K562 (cell line): Measurements from ENCODE around the gene GTPBP6. TPM values are rescaled to one million over a fixed set of nuclear protein-coding genes. Genes with fewer than 3 reads are reported as not detected.

Experiments
- ATAC-seq: fragments of 200-7000 bp; cut with Tn5 transposase; 3 replicates; pipeline ENCODE4 v1.9.1; 2020; ENCODE audit warnings: moderate library complexity
- BruUV-seq: library from RNA; stranded (reverse); fragments of 400-500 nt; replicated peaks from 2 replicates; lab custom pipeline; 2021; lab: Mats Ljungman, UMichigan
- CTCF ChIA-PET: fragments of 300-600 bp; formaldehyde crosslinking; extraction: SDS; loops from one replicate; lab custom pipeline; 2021; ENCODE audit warnings: low intra/inter-chr PET ratio; lab: Yijun Ruan, JAX
- POLR2A ChIA-PET: fragments of 300-600, 350-650 bp; sonication (Branson Sonifier 250); formaldehyde crosslinking; extraction: SDS; loops from one replicate; lab custom pipeline; 2021; ENCODE audit warnings: antibody characterized with exemption, inconsistent platforms; lab: Yijun Ruan, JAX
- DNase-seq, 4 experiments: peaks; one replicate each; pipeline versions ENCODE4 v3.0.0 to v3.0.0-alpha.2; 2011 to 2018; ENCODE audit warnings: low spot score in 3 of 4, mixed read lengths in 3 of 4; ENCODE audit errors: extremely low read depth in 1 of 4
- FAIRE-seq: peaks from 2 replicates; lab custom pipeline; 2011; peaks lifted over from hg19 to GRCh38; lab: Jason Lieb, UNC
- H2AFZ ChIP-seq: 2 replicates; pipeline ENCODE4 v1.6.0; 2011; ENCODE audit warnings: low read depth, low read length, control low read depth, inconsistent platforms
- H3K27ac ChIP-seq: fragments of 200-600 bp; 3 replicates; pipeline ENCODE4 v1.8.0; 2011; ENCODE audit warnings: low read depth, mild to moderate bottlenecking, control low read depth, inconsistent platforms, low read length, moderate library complexity, mixed read lengths; ENCODE audit errors: extremely low read depth
- H3K27me3 ChIP-seq, 2 experiments: fragments of 300-600 bp in 1 of 2; 2 replicates in 1 of 2; 3 replicates in 1 of 2; pipeline versions ENCODE4 v1.6.0 to v1.8.0; 2011; ENCODE audit warnings: inconsistent platforms in 2 of 2, low read length in 2 of 2, mild to moderate bottlenecking in 1 of 2, mixed read lengths in 1 of 2, moderate library complexity in 1 of 2; ENCODE audit not compliant: control insufficient read depth in 2 of 2, insufficient read depth in 2 of 2
- H3K36me3 ChIP-seq: fragments of 300-600 bp; 3 replicates; pipeline ENCODE4 v1.8.0; 2011; ENCODE audit warnings: mild to moderate bottlenecking, low read length, inconsistent platforms; ENCODE audit not compliant: control insufficient read depth, insufficient read depth
- H3K4me1 ChIP-seq, 2 experiments: fragments of 200-600 bp in 1 of 2; replicated peaks in 1 of 2; 2 replicates in 1 of 2; 3 replicates in 1 of 2; pipeline versions ENCODE4 v1.5.1 to v1.8.0; 2011; ENCODE audit warnings: inconsistent platforms in 2 of 2, low read length in 2 of 2, mild to moderate bottlenecking in 1 of 2, mixed read lengths in 1 of 2, moderate library complexity in 1 of 2; ENCODE audit not compliant: control insufficient read depth in 2 of 2, insufficient read depth in 2 of 2
- H3K4me2 ChIP-seq: 2 replicates; pipeline ENCODE4 v1.6.1; 2011; ENCODE audit warnings: low read length, control low read depth, inconsistent platforms, mixed read lengths; ENCODE audit not compliant: insufficient read depth
- H3K4me3 ChIP-seq: fragments of 200-600 bp; sonication (generic), shearing (Covaris generic); 2 replicates; pipeline ENCODE4 v1.5.1; 2016; ENCODE audit warnings: control low read depth, inconsistent platforms
- H3K79me2 ChIP-seq: fragments of 200-600 bp; 3 replicates; pipeline ENCODE4 v1.8.0; 2011; ENCODE audit warnings: low read length, inconsistent platforms; ENCODE audit not compliant: control insufficient read depth, insufficient read depth
- H3K9ac ChIP-seq, 2 experiments: 2 replicates each; pipeline versions ENCODE4 v1.6.0 to v1.6.1; 2011; ENCODE audit warnings: low read depth in 2 of 2, low read length in 2 of 2, control low read depth in 1 of 2, inconsistent platforms in 1 of 2, mild to moderate bottlenecking in 1 of 2, mixed read lengths in 1 of 2; ENCODE audit not compliant: insufficient read depth in 1 of 2
- H3K9me1 ChIP-seq: one replicate; pipeline ENCODE4 v1.6.0; 2011; ENCODE audit warnings: inconsistent platforms, mild to moderate bottlenecking, low read length, moderate library complexity; ENCODE audit not compliant: control insufficient read depth, insufficient read depth
- H3K9me3 ChIP-seq: replicated peaks from 2 replicates; pipeline ENCODE4 v1.5.1; 2011; ENCODE audit warnings: low read depth, low read length, inconsistent platforms; ENCODE audit not compliant: control insufficient read depth, insufficient read depth
- H4K20me1 ChIP-seq: replicated peaks from 2 replicates; pipeline ENCODE4 v1.6.1; 2011; ENCODE audit warnings: low read length, inconsistent platforms, mixed read lengths; ENCODE audit not compliant: control insufficient read depth, insufficient read depth
- C11orf30 ChIP-seq: fragments of 450-650 bp; IDR thresholded peaks from 2 replicates; pipeline ENCODE4 v1.6.1; 2016; ENCODE audit warnings: low read depth, mild to moderate bottlenecking
- CXXC5 ChIP-seq: fragments of 250-450 bp; sonication (Bioruptor Pico); IDR thresholded peaks from 2 replicates; pipeline ENCODE4 v1.8.0; 2022; ENCODE audit warnings: inconsistent platforms, mild to moderate bottlenecking, moderate library complexity
- ETV6 ChIP-seq, 3 experiments: fragments of 150-350 bp in 1 of 3; sonication (generic) in 1 of 3; formaldehyde crosslinking in 1 of 3; IDR thresholded peaks; 2 replicates each; pipeline versions ENCODE4 v1.6.1 to v1.8.0; 2014 to 2022; ENCODE audit warnings: borderline replicate concordance in 2 of 3, low read depth in 2 of 3, antibody characterized with exemption in 1 of 3, low read length in 1 of 3, mild to moderate bottlenecking in 1 of 3, missing genetic modification reagents in 1 of 3
- FUS ChIP-seq: fragments of 200-400 bp; formaldehyde crosslinking; optimal IDR thresholded peaks from 2 replicates; pipeline ENCODE3; 2017; ENCODE audit warnings: low read depth, low read length
- NFIX ChIP-seq: fragments of 250-450 bp; sonication (Bioruptor Pico); IDR thresholded peaks from 2 replicates; pipeline ENCODE4 v1.4.0; 2020; ENCODE audit warnings: low read depth, mild to moderate bottlenecking, moderate library complexity
- POLR3A ChIP-seq: IDR thresholded peaks from 2 replicates; pipeline ENCODE4 v1.6.1; 2011; ENCODE audit warnings: borderline replicate concordance, mild to moderate bottlenecking, moderate library complexity; ENCODE audit not compliant: insufficient read length, insufficient read depth; ENCODE audit errors: extremely low read depth
- RBM25 ChIP-seq: fragments of 200-400 bp; formaldehyde crosslinking; IDR thresholded peaks from 2 replicates; pipeline ENCODE4 v1.6.1; 2018; ENCODE audit warnings: low read length, low read depth, moderate library complexity; ENCODE audit not compliant: severe bottlenecking
- ZNF696 ChIP-seq: fragments of 250-450 bp; sonication (Bioruptor Pico); conservative IDR thresholded peaks from 2 replicates; pipeline ENCODE4 v1.4.0; 2020; ENCODE audit warnings: mild to moderate bottlenecking, moderate library complexity
- WGBS: fragments of 100-300 bp; shearing (Covaris generic); methylation state at CpG from one replicate; pipeline ENCODE4 v1.1.6; 2016; ENCODE audit warnings: low coverage, mixed read lengths; ENCODE audit not compliant: insufficient coverage; ENCODE audit errors: missing lambda C conversion rate; 5-methylcytosine and 5-hydroxymethylcytosine counted together
- in situ Hi-C: fragments of 300-500 bp; cut with MboI; formaldehyde crosslinking; loops from 4 replicates; pipeline ENCODE4 v1.15.0; 2018; ENCODE audit warnings: inconsistent platforms, mixed read lengths
- intact Hi-C: fragments of 100-400 bp; cut with micrococcal nuclease; formaldehyde crosslinking; loops from 2 replicates; pipeline ENCODE4 v1.14.2; 2022
- polyA plus RNA-seq, 8 experiments: library from polyadenylated mRNA; depleted of rRNA in 4 of 8; stranded (reverse) in 5 of 8; unstranded in 3 of 8; fragments of >200 nt; fragmentation: Nextera tagmentation in 2 of 8; fragmentation: Illumina TruSeq in 1 of 8; extraction: Ambion mirVana in 2 of 8; extraction: Trizol in 1 of 8; gene quantifications; 2 replicates each; pipeline versions ENCODE4 v1.2.1 to v1.2.3, GENCODE V29; 2011 to 2014; ENCODE audit warnings: inconsistent platforms in 1 of 8, missing spikeins in 1 of 8
- total RNA-seq, 7 experiments: library from RNA; depleted of rRNA in 6 of 7; stranded (reverse); fragments of >200 nt in 6 of 7; fragmentation: Illumina TruSeq in 2 of 7; extraction: Trizol in 2 of 7; gene quantifications; 2 replicates each; pipeline versions ENCODE4 v1.2.1 to v1.2.3, GENCODE V29; 2011 to 2021; ENCODE audit warnings: low replicate concordance in 1 of 7
- TF ChIP-seq, protein P1 (sequence below): fragments of 250-450 bp; sonication (Bioruptor Pico); IDR thresholded peaks from 2 replicates; pipeline ENCODE4 v1.8.0; 2022; ENCODE audit warnings: moderate library complexity, mild to moderate bottlenecking, inconsistent platforms

The GTPBP6 gene
- total and polyA plus RNA-seq, 9 of the 15 experiments (the other 6 are each of a cell fraction or from before 2014, with no cell fraction given), result 0.24 to 35.2 (median 8.0) TPM

DNA sequence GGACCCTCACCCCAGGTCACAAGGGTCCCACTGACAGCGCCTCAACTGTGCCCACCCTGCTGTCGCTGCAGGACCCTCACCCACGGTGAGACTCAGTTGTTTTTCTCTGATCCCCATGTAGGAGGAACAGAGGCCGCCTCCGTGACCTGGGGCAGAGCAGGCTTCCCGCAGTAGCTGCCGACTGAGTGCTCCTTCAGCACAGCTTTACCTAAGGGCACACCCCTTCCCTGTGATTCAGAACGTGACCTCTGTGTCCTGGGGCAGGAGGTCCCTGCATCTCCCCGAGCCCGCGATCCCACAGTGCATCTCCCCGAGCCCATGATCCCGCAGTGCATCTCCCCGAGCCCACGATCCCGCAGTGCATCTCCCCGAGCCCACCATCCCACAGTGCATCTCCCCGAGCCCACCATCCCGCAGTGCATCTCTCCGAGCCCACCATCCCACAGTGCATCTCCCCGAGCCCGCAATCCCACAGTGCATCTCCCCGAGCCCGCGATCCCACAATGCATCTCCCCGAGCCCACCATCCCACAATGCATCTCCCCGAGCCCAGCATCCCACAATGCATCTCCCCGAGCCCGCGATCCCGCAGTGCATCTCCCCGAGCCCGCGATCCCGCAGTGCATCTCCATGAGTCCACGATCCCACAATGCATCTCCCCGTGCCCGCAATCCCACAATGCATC lies 44.5 kb upstream of the GTPBP6 start:
- Histone ChIP-seq H3K9me1 (no peaks in the 10 kb centered on the region), H3K79me2 (no peaks in the 10 kb centered on the region), H3K9ac (no peak overlapping the region), H2AFZ (no peak overlapping the region), H3K36me3 (no peaks in the 10 kb centered on the region; the same call in 2 of the 3 replicates), H3K27me3 (no peaks in the 10 kb centered on the region), H3K27ac (no peak overlapping the region), H3K4me1 (peaks cover 0 to 6% of the 10 kb centered on the region in 2 experiments; a peak in 1 of 5 replicates), H3K4me3 (no peak overlapping the region), H3K4me2 (no peak overlapping the region), H3K9me3 (peaks cover 3% of the 10 kb centered on the region), H4K20me1 (no peaks in the 10 kb centered on the region)
- CTCF ChIA-PET, result no interaction called here
- POLR2A ChIA-PET, result no interaction called here
- intact Hi-C loops (no loop called here), in situ Hi-C loops (no loop called here)
- no peak for TF ChIP-seq FUS
- no peak for TF ChIP-seq C11orf30
- TF ChIP-seq, protein P1, sequence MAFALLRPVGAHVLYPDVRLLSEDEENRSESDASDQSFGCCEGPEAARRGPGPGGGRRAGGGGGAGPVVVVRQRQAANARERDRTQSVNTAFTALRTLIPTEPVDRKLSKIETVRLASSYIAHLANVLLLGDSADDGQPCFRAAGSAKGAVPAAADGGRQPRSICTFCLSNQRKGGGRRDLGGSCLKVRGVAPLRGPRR (CRISPR knock-in tag), result no peak
- no peak for TF ChIP-seq NFIX (CRISPR knock-in tag)
- no peak for TF ChIP-seq POLR3A
- TF ChIP-seq CXXC5 (CRISPR knock-in tag), result no peak
- no peak for TF ChIP-seq ZNF696 (CRISPR knock-in tag)
- TF ChIP-seq RBM25, result no peak
- no peak for TF ChIP-seq ETV6 (IDR thresholded peaks at IDR 0.05; ENCODE audit: borderline replicate concordance in 1 of 2, low read depth in 2 of 2, low read length in 1 of 2)
- no peak for TF ChIP-seq ETV6 (CRISPR knock-in tag; IDR thresholded peaks at IDR 0.05; ENCODE audit: borderline replicate concordance)
- FAIRE-seq, result no peak
- no peak for ATAC-seq
- WGBS, result 61% methylated on average over 16 of the region's 38 CpGs
- no peak for DNase-seq
- no TSS peak for BruUV-seq
